ENCODE measurements around the gene FAM89B. TPM values are rescaled to one million over a fixed set of nuclear protein-coding genes. Genes with fewer than 3 reads are reported as not detected.
A peak's percentile ranks its signal among the peaks of the same experiment; 100 is the strongest.

The FAM89B gene
- total RNA-seq, 1 donor from 2014 or later, result 14.6 TPM

DNA sequence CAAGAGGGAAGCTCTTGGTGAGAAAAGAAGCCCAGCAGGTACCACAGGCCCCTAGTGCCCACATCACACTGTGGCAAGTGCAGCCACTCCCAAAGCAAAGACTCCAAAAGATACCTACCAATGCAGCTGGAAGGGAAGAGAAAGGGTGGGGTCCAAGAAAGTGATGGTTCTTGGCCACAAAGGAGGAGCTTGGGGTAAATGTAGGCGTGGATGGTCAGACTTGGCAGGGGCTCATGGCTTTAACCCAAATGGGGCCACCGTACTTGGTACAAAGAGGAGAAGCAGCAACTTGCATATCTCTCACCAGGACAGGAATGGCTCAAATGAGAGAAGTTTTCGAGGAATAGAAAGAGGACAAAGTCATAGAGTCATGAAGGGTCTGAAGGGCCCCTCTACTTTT is 36.9 kb downstream of the FAM89B start:
- H3K27me3 ChIP-seq (ENCODE audit: control insufficient read depth in 3 of 3, insufficient read depth in 3 of 3, low read length in 3 of 3), result no peaks in the 10 kb centered on the region
- no peak overlapping the region for H3K27ac ChIP-seq (ENCODE audit: low read depth, low read length)
- H3K4me3 ChIP-seq (ENCODE audit: low read length in 3 of 3), result no peak overlapping the region
- peaks cover 59 to 60% (median 60%) of the 10 kb centered on the region in 3 donors for H3K4me1 ChIP-seq (ENCODE audit: control insufficient read depth in 3 of 3, insufficient read depth in 3 of 3, low read length in 3 of 3)
- H3K9me3 ChIP-seq (ENCODE audit: control insufficient read depth in 3 of 3, low read length in 3 of 3), result no peaks in the 10 kb centered on the region
- H3K36me3 ChIP-seq (ENCODE audit: control insufficient read depth in 3 of 3, insufficient read depth in 3 of 3, low read length in 3 of 3), result peaks cover 22 to 37% (median 27%) of the 10 kb centered on the region in 3 donors
- no peak overlapping the region for H3K9ac ChIP-seq (ENCODE audit: low read depth in 1 of 3, low read length in 3 of 3)

DNA sequence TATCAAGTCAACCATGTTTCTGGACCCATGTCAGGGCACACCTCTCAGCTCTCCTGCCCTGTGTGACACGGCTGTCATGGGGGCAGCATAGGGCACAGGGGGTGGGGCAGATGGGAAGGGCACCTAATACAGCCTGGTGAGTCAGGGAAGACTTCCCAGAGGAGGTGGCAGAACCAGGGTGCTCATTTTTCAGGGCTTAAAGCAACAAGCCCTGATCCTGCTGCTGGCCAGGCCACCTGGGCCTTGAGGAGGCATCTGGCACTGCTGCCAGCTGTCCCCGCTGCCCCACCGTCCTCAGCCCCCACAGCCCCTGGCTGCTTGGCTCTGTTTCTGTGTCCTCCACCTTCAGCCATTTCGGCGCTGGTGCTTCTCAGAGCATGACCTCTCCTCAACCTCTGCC is 37.3 kb downstream of the FAM89B start:
- Histone ChIP-seq H3K4me3 (ENCODE audit: low read length in 3 of 3) (no peak overlapping the region), H3K9me3 (ENCODE audit: control insufficient read depth in 3 of 3, low read length in 3 of 3) (no peaks in the 10 kb centered on the region), H3K27me3 (ENCODE audit: control insufficient read depth in 3 of 3, insufficient read depth in 3 of 3, low read length in 3 of 3) (no peaks in the 10 kb centered on the region), H3K36me3 (ENCODE audit: control insufficient read depth in 3 of 3, insufficient read depth in 3 of 3, low read length in 3 of 3) (peaks cover 18 to 33% (median 22%) of the 10 kb centered on the region in 3 donors), H3K9ac (ENCODE audit: low read depth in 1 of 3, low read length in 3 of 3) (peak overlapping the region in 1 of 3 donors; percentile 40), H3K27ac (ENCODE audit: low read depth, low read length) (no peak overlapping the region), H3K4me1 (ENCODE audit: control insufficient read depth in 3 of 3, insufficient read depth in 3 of 3, low read length in 3 of 3) (peaks cover 59 to 64% (median 64%) of the 10 kb centered on the region in 3 donors)

DNA sequence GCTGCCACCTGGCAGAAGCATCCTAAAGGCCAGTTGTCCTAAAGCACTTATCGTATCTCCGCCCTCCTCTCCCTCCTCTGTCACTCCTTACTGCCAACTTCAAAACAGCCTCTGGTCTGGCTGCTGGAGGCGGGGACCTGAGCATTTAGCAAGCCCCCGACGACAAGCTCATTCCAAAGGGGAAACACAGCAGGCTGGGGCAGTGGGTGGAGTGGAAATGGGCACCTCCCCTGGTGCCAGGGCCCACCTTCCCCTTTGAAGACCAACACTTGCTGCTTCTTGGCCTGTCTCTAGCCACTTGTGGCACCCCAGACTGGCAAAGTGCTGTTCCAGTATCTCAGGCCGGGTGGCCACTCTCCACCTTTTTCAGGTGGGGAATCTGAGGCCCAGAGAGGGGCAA is 38.1 kb downstream of the FAM89B start:
- peak overlapping the region in 2 of 3 donors; percentile 47 to 91 for H3K9ac ChIP-seq (ENCODE audit: low read depth in 1 of 3, low read length in 3 of 3)
- no peaks in the 10 kb centered on the region for H3K27me3 ChIP-seq (ENCODE audit: control insufficient read depth in 3 of 3, insufficient read depth in 3 of 3, low read length in 3 of 3)
- peak overlapping the region; percentile 26 for H3K27ac ChIP-seq (ENCODE audit: low read depth, low read length)
- H3K36me3 ChIP-seq (ENCODE audit: control insufficient read depth in 3 of 3, insufficient read depth in 3 of 3, low read length in 3 of 3), result peaks cover 10 to 27% (median 16%) of the 10 kb centered on the region in 3 donors
- H3K4me3 ChIP-seq (ENCODE audit: low read length in 3 of 3), result peak overlapping the region in 1 of 3 donors; percentile 48
- no peaks in the 10 kb centered on the region for H3K9me3 ChIP-seq (ENCODE audit: control insufficient read depth in 3 of 3, low read length in 3 of 3)
- peaks cover 59 to 64% (median 64%) of the 10 kb centered on the region in 3 donors for H3K4me1 ChIP-seq (ENCODE audit: control insufficient read depth in 3 of 3, insufficient read depth in 3 of 3, low read length in 3 of 3)

DNA sequence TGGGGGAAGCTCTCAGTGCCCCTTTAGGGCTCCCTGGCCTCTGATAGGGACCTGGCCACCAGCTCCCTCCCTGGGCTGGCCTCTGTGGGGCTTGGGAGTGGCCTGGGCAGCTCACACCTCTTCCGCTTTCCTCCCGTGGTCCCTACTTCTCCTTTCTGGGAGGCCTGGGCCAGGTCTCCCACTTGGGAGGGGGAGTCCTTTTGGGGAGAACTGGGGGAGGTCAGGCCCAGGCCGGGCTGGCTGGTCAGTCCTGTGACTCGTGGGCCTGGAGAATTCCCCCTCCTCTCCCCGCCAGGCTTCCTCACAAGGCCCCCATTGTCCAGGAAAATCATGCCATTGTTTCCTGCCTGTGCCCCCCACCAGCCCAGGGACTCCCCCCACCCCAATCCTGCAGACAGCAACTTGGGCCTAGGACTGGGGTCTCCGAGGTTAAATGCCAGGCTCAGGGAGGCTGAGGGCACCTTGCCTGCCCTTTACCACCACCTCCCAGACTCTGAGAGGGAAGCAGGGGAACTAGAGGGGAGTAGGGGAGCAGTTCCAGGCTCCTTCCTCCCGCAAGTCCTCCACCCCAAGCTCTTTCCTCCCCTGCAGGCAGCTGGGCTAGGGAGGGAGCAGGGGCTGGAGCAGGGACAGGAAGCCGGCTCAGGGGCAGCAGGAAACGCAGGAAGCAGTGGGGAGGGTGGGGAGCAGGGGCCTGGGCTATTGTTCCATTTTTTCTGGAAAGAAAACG is 38.9 kb downstream of the FAM89B start:
- H3K9me3 ChIP-seq (ENCODE audit: control insufficient read depth in 3 of 3, low read length in 3 of 3), result no peaks in the 10 kb centered on the region
- peak overlapping the region; percentile 90 to 98 (median 95) for H3K4me3 ChIP-seq (ENCODE audit: low read length in 3 of 3)
- H3K9ac ChIP-seq (ENCODE audit: low read depth in 1 of 3, low read length in 3 of 3), result peak overlapping the region; percentile 69 to 91 (median 91)
- no peaks in the 10 kb centered on the region for H3K27me3 ChIP-seq (ENCODE audit: control insufficient read depth in 3 of 3, insufficient read depth in 3 of 3, low read length in 3 of 3)
- H3K4me1 ChIP-seq (ENCODE audit: control insufficient read depth in 3 of 3, insufficient read depth in 3 of 3, low read length in 3 of 3), result peaks cover 59 to 65% (median 65%) of the 10 kb centered on the region in 3 donors
- H3K27ac ChIP-seq (ENCODE audit: low read depth, low read length), result peak overlapping the region; percentile 26
- H3K36me3 ChIP-seq (ENCODE audit: control insufficient read depth in 3 of 3, insufficient read depth in 3 of 3, low read length in 3 of 3), result peaks cover 2 to 20% (median 10%) of the 10 kb centered on the region in 3 donors

DNA sequence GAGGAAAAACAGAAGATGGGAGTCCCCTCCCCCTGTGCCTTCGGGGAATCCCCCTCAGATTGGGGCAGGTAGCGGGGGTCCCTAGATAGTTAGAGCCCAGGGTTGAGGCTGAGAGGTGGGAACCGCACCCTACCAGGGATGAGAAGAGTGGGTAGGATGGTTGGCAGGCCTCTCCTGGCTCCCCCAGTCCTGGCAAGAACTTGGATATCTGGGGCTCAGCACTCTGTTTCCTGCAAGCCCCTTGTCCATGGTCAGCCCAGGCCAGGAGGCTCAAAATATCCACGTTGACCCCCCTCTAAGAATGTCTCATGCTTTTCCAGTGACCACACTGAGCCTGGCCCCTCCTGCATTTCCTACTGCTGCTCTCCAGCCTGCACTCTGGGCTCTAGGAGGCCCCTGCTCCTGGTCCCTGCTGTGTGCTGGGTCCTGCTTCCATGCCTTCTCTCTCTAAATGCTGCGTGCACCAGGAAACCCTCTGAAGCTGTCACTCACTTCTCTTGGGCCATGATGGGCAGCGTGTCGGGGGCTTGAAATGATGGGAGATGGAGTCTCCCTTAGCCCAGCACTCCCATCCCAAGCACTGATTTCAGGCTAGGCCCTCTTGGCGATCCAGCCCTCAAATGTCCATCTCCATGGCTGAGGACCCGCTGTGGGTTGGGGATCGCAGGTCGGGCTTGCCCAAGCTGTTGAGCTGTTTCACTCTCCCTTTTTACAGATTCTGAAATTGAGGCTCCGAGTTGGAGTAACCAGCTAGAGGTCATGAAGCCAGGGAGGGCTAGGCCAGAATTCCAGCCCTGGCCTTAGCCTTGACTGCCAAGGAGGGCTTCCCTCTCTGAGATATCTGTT is 39.6 kb downstream of the FAM89B start:
- no peaks in the 10 kb centered on the region for H3K9me3 ChIP-seq (ENCODE audit: control insufficient read depth in 3 of 3, low read length in 3 of 3)
- H3K4me3 ChIP-seq (ENCODE audit: low read length in 3 of 3), result peak overlapping the region; percentile 90 to 98 (median 95)
- peak overlapping the region; percentile 26 for H3K27ac ChIP-seq (ENCODE audit: low read depth, low read length)
- H3K27me3 ChIP-seq (ENCODE audit: control insufficient read depth in 3 of 3, insufficient read depth in 3 of 3, low read length in 3 of 3), result no peaks in the 10 kb centered on the region
- peaks cover 63 to 68% (median 67%) of the 10 kb centered on the region in 3 donors for H3K4me1 ChIP-seq (ENCODE audit: control insufficient read depth in 3 of 3, insufficient read depth in 3 of 3, low read length in 3 of 3)
- H3K36me3 ChIP-seq (ENCODE audit: control insufficient read depth in 3 of 3, insufficient read depth in 3 of 3, low read length in 3 of 3), result peaks cover 2 to 20% (median 10%) of the 10 kb centered on the region in 3 donors
- peak overlapping the region; percentile 69 to 91 (median 91) for H3K9ac ChIP-seq (ENCODE audit: low read depth in 1 of 3, low read length in 3 of 3)

DNA sequence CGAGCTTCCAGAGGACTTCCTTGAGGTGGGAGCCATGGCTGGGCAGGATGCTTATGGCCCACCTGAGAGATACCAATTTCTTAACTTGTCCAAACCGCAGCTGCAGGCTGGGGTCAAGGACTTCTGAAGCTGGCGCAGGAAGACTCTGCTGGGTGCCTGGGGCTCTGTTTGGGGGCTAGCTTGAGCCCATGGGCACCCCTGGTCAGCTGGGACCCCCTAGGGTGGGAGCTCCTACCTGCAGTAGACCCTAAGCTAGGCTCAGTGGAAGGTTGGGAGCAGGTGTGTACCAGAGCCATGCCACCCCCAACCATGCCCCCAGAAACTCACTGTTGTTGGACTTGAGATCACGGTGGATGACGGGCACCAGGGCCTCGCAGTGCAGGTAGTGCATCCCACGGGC is 40.4 kb downstream of the FAM89B start:
- Histone ChIP-seq H3K4me3 (ENCODE audit: low read length in 3 of 3) (peak overlapping the region; percentile 90 to 98 (median 95)), H3K4me1 (ENCODE audit: control insufficient read depth in 3 of 3, insufficient read depth in 3 of 3, low read length in 3 of 3) (peaks cover 63 to 69% (median 67%) of the 10 kb centered on the region in 3 donors), H3K9ac (ENCODE audit: low read depth in 1 of 3, low read length in 3 of 3) (peak overlapping the region; percentile 70 to 91 (median 91)), H3K27me3 (ENCODE audit: control insufficient read depth in 3 of 3, insufficient read depth in 3 of 3, low read length in 3 of 3) (no peaks in the 10 kb centered on the region), H3K9me3 (ENCODE audit: control insufficient read depth in 3 of 3, low read length in 3 of 3) (no peaks in the 10 kb centered on the region), H3K36me3 (ENCODE audit: control insufficient read depth in 3 of 3, insufficient read depth in 3 of 3, low read length in 3 of 3) (peaks cover 7 to 26% (median 13%) of the 10 kb centered on the region in 3 donors), H3K27ac (ENCODE audit: low read depth, low read length) (peak overlapping the region; percentile 26)

DNA sequence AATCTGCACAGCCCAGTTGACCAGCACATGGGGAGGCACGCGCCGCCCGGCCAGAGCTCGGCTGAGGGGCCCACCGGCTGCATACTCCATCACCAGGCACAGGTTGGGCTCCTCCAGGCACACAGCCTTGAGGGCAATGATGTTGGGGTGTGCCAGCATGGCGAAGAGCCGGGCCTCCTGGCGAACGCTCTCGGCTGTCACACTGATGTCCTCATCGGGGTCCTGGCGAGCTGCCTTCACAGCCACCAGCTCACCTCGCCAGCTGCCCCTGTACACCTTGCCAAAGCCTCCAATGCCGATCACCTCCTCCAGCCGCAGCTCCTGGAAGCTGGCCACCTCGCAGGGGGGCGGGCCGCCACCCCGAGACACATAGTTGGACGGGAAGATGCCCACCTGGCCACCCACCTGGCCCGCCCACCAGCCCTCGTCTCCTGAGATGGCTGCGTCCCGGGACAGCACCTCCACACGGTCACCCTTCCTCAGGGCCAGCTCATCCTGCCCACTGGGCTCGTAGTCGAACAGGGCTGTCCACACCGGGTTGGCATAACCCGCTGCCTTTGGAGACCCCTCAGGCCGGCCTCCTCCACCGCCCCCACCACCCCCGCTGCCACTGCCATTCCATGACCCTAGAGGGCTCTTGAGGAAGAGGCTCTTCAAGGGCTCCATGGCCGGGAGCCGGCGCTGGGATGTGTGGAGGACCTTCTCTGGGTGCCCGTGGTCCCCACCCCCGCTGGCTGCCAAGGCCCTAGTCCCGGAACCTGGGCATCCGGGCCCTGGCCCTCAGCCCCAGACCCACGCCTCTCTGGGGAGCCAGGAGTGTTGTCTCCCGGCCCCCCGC is 41.0 kb downstream of the FAM89B start:
- Histone ChIP-seq H3K27me3 (ENCODE audit: control insufficient read depth in 3 of 3, insufficient read depth in 3 of 3, low read length in 3 of 3) (no peaks in the 10 kb centered on the region), H3K4me1 (ENCODE audit: control insufficient read depth in 3 of 3, insufficient read depth in 3 of 3, low read length in 3 of 3) (peaks cover 57 to 62% (median 62%) of the 10 kb centered on the region in 3 donors), H3K36me3 (ENCODE audit: control insufficient read depth in 3 of 3, insufficient read depth in 3 of 3, low read length in 3 of 3) (peaks cover 11 to 25% (median 17%) of the 10 kb centered on the region in 3 donors), H3K9me3 (ENCODE audit: control insufficient read depth in 3 of 3, low read length in 3 of 3) (no peaks in the 10 kb centered on the region), H3K4me3 (ENCODE audit: low read length in 3 of 3) (peak overlapping the region; percentile 90 to 98 (median 95)), H3K9ac (ENCODE audit: low read depth in 1 of 3, low read length in 3 of 3) (peak overlapping the region; percentile 91 to 94 (median 91)), H3K27ac (ENCODE audit: low read depth, low read length) (peak overlapping the region; percentile 92)

DNA sequence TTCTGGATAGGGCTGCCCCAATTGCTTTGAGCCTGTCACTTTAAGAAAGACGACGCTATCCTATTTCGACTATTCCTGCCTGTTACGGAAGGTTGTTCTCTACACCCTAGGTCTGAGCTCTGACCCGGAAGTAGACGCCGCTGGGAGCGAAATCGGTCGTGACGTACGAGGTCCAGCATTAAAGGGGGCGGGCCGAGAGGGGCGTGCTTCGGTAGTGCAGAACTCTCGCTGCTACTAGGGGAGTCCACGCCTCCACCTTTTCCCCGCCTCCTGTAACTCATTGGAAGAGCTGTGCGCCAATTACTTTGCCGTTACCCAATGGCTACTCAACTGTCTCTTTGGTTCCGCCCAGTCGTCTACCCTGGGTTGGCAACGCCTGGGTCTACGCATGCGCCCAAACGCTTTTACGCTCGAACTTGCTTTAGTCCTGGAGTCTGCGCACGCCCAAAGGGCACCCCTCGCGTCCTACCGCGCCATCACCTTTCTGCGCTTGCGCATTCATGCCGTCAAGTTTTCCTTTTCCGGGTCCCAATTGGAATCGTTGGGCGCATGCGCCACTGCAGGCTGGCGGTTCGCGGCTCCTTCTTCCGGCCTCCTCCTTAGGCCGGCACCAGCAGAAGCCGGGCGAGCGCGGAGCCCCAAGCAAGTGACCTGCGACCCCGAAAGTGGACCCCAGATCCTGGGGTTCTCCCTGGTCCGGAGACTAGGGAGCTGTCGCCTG is 43.1 kb downstream of the FAM89B start, which contains the start of gene PCNX3:
PCNX3 (plus strand) TSS at position 548 of the 721 bp plus-strand sequence. CDS start 536 bp downstream, outside the sequence.
- Histone ChIP-seq H3K27ac (ENCODE audit: low read depth, low read length) (peak within 1 kb of the TSS; percentile 92), H3K9me3 (ENCODE audit: control insufficient read depth in 3 of 3, low read length in 3 of 3) (no peaks in the 10 kb centered on the region), H3K36me3 (ENCODE audit: control insufficient read depth in 3 of 3, insufficient read depth in 3 of 3, low read length in 3 of 3) (peaks cover 31 to 38% (median 31%) of the 10 kb centered on the region in 3 donors), H3K4me3 (ENCODE audit: low read length in 3 of 3) (peak within 1 kb of the TSS; percentile 90 to 98 (median 95)), H3K9ac (ENCODE audit: low read depth in 1 of 3, low read length in 3 of 3) (peak within 1 kb of the TSS; percentile 91 to 94 (median 91)), H3K27me3 (ENCODE audit: control insufficient read depth in 3 of 3, insufficient read depth in 3 of 3, low read length in 3 of 3) (no peaks in the 10 kb centered on the region), H3K4me1 (ENCODE audit: control insufficient read depth in 3 of 3, insufficient read depth in 3 of 3, low read length in 3 of 3) (peaks cover 41 to 47% (median 46%) of the 10 kb centered on the region in 3 donors)
